ENCODE data around the gene CRNKL1. TPM values are rescaled to one million over a fixed set of nuclear protein-coding genes. Genes with fewer than 3 reads are reported as not detected.

CRNKL1 gene
- total RNA-seq, 2 donors from 2014 or later = 12.8 to 16.4 TPM

- peak; percentile 50 for DNase-seq
- ATAC-seq = peak; percentile 56 to 79
- intact Hi-C loops (cut with DNase I) = loop anchor here in 1 of 2 donors (10.0 kb wide), 1 partner anchor 298 kb away; no protein-coding TSS in a partner anchor
These were observed 59.0 kb downstream of the CRNKL1 start for GRCh38 chr20:19992996-19993908.

- no peak for ATAC-seq
These were observed 60.4 kb downstream of the CRNKL1 start for GRCh38 chr20:19991854-19992253.

GRCh38 chr20:19991308-19991707 is 61.0 kb downstream of the CRNKL1 start:
- intact Hi-C loops (cut with DNase I) = loop anchor here in 1 of 2 donors (10.0 kb wide), 1 partner anchor 297 kb away; no protein-coding TSS in a partner anchor
- no peak for ATAC-seq
- no peak for DNase-seq

More at GRCh38 chr20:19991854-19992253, 60.4 kb downstream of the CRNKL1 start:
- intact Hi-C loops (cut with DNase I) = loop anchor here in 1 of 2 donors (10.0 kb wide), 1 partner anchor 297 kb away; no protein-coding TSS in a partner anchor
- no peak for DNase-seq

GRCh38 chr20:19990850-19991249 is 61.4 kb downstream of the CRNKL1 start:
- ATAC-seq (no peak), DNase-seq (no peak)
- intact Hi-C loops (cut with DNase I) = loop anchor here in 1 of 2 donors (10.0 kb wide), 1 partner anchor 296 kb away; no protein-coding TSS in a partner anchor

GRCh38 chr20:19987046-19987445 is 65.2 kb downstream of the CRNKL1 start:
- intact Hi-C loops (cut with DNase I) = no loop called here
- no peak for ATAC-seq
- DNase-seq = no peak

- DNase-seq (peak; percentile 38), ATAC-seq (peak; percentile 42 to 58)
- intact Hi-C loops (cut with DNase I) = no loop called here
These were observed 65.8 kb downstream of the CRNKL1 start for GRCh38 chr20:19986419-19986818.

Other genes with a start within 250 kb of the CRNKL1 start
- 10 to 100 TPM; 49.0 to 63.1 TPM for gene NAA20, start 35.1 kb downstream of the CRNKL1 start, total RNA-seq
- 1 to 10 TPM; 1.0 TPM for gene CFAP61, start 66 bp upstream of the CRNKL1 start, total RNA-seq